Measurements from ENCODE around the gene SPEG. TPM values are rescaled to one million over a fixed set of nuclear protein-coding genes. Genes with fewer than 3 reads are reported as not detected.
A peak's percentile ranks its signal among the peaks of the same experiment; 100 is the strongest.

SPEG gene
- total RNA-seq, 4 donors from 2014 or later, result 12.4 to 28.9 (median 17.7) TPM

DNA sequence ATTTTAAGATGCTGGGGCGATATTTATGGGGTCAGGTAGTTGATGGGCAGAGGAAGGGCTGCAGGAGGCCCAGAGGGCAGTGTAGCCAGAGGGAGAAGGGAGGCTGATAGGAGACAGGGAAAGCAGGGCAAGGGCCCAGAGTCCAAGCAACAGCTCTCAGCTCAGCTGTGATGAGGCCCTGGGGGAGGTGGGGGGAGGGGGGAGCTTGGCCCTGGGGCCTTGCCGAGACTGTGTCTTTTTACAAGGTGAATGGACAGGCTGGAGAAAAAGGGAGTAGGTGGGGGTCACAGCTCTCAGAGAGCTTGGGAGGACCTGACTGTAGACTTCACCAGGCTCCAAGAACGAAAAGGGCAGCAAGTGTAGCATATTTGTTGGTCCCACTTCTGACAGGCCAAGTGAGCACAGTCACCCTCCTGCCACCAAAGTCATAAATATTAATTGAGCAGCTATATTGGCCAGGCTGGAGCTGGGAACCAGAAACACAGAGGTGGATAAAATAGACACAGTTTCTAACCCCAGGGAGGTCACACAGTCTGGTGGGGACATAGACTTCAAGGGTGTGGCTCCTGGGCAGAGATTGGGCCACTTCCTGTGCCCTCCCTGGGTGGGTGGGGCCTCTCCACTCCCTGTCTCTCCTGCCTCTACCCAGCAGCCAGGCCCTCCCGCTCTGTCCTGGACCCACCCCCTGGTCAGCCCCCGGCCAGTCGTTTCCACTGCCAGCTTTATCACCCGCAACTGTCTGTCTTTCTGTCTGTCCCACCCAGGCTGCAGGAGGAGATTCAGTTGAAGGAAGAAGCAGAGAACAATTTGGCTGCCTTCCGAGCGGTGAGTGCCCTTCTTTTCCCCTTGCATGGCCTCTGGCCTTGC is 15.1 kb upstream of the SPEG start:
- ATAC-seq (ENCODE audit: low FRiP score), result no peak
- no peak for DNase-seq (ENCODE audit: low spot score)
- TF ChIP-seq CTCF (IDR thresholded peaks at IDR 0.05), result no peak

GRCh38 chr2:219420687-219421086 is 14.0 kb upstream of the SPEG start:
- DNase-seq (ENCODE audit: low spot score) (no peak), ATAC-seq (ENCODE audit: low FRiP score) (no peak)
- no peak for TF ChIP-seq CTCF (IDR thresholded peaks at IDR 0.05)

- DNase-seq (ENCODE audit: low spot score) (no peak), ATAC-seq (ENCODE audit: low FRiP score) (no peak)
- no peak for TF ChIP-seq CTCF (IDR thresholded peaks at IDR 0.05)
Observed at GRCh38 chr2:219421323-219421722, 13.3 kb upstream of the SPEG start.

DNA sequence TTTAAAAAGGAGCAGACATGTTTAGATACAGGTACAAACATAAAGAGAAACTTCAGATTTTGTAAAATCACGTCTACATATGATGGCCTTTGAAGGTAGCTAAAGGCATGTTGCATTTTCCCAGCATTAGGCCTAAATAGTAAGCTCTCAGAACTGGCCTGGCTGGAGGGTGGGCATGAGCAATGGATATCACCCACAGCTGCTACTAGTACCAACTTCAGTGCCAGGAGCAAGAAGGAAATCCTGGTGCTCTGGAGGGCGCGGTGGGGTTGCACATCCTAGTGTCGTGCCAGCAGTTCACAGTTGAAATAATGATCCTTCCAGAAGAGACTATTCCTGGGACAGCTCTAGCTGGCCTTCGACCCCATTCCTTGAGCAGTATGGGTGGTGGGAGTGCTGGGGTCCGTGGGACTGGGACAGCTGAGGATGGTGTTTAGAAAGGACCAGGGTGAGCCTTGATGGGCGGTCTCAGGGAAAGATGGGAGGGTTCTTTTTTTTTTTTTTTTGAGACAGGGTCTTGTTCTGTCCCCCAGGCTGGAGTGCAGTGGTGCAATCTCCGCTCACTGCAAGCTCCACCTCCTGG is 11.6 kb upstream of the SPEG start:
- no peak for ATAC-seq (ENCODE audit: low FRiP score)

DNA sequence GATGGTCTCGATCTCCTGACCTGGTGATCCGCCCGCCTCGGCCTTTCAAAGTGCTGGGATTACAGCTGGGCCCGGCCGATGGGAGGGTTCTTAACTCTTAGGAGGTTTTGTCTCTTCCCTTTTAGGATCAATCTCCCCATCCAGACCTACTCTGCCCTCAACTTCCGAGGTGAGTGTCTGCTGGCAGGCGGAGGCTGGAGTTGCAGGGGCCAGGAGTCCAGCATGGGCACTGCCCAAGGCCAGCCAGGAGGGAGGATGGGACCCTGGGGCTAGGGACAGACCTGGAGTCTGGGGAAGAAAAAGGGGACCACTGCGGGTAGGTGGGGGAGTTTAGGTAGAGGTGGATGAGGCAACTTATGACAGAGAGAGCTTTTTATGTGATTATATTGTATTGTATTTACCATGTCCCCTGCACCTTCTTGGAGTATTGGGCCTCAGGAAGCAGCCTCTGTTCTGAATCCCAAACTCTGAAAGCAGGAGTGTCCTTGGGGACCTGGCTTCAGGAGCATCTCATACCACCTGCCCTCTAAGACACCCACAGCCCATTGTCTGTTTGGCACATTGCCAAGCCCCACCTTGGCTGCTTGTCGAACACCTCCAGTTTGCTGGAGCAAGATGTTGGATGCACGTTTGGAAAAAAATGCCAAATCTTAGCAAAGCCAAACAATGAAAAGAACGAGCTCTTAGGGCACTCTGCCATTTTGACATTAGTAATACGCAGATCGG is 10.8 kb upstream of the SPEG start:
- no peak for DNase-seq (ENCODE audit: low spot score)
- peak; percentile 11 for ATAC-seq (ENCODE audit: low FRiP score)
- no peak for TF ChIP-seq CTCF (IDR thresholded peaks at IDR 0.05)

More for the DNA sequence above, 11.6 kb upstream of the SPEG start:
- no peak for DNase-seq (ENCODE audit: low spot score)
- no peak for TF ChIP-seq CTCF (IDR thresholded peaks at IDR 0.05)

DNA sequence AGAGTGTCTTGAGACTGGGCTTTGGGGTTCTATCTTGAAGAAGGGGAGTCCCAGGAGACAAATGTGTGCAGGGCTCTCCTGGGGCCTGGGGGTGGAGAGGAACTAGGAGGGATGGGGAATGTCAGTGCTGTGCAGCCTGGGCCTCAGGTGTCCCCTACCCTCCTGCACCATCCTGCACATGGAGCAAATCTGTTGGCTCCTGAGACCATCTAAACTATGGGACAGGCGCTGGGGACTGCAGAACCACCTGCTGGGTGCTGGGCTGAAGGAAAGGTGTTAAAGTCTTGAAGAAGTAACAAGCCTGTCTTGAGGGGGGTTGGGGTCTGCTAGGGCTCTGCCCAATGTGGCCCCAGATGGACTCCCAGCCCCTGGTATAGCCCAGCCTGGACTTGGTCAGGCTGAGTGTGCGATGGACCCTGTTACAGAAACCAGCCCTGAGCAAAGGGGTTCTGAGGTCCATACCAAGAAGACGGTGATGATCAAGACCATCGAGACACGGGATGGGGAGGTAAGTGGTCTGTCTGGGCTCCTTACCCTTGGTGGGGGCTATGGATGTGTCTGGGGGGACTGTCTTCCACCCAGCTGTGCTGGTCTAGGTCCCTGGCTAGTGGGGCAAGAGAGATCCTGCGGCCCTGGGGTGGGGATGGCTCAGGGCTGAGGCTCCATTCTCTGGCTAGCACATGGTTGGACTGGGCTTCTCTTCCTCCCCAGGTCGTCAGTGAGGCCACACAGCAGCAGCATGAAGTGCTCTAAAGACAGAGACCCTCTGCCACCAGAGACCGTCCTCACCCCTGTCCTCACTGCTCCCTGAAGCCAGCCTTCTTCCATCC is 9.2 kb upstream of the SPEG start:
- TF ChIP-seq CTCF (IDR thresholded peaks at IDR 0.05), result no peak
- DNase-seq (ENCODE audit: low spot score) (no peak), ATAC-seq (ENCODE audit: low FRiP score) (no peak)
